Limb (tissue), 2 donors: Measurements from ENCODE around the gene VPS9D1.

ENCODE experiments used
- DNase-seq, 2 donors: peaks; one replicate each; pipeline ENCODE4 v3.0.0-alpha.2; 2016; ENCODE audit errors: extremely low spot score in 2 of 2

VPS9D1 gene

DNA sequence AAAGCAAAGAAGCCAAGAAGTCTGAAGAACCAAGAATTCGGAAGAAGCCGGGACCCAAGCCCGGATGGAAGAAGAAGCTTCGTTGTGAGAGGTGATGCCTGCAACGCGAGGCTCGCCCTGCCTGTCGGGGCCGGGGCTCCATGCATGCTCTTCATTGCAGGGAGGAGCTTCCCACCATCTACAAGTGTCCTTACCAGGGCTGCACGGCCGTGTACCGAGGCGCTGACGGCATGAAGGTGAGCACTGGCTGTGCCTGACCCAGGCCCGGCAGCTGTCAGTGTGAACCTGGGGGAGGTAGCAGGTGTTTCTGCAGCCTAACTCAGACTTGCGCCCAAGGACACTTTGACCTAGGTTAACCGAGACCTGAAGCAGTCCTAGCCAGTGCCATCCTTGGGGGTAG is 12.6 kb upstream of the VPS9D1 start:
- no peak for DNase-seq

GRCh38 chr16:89732918-89733242 is 12.2 kb upstream of the VPS9D1 start:
- DNase-seq, result no peak

GRCh38 chr16:89732142-89732917 is 11.6 kb upstream of the VPS9D1 start:
- DNase-seq, result no peak

DNA sequence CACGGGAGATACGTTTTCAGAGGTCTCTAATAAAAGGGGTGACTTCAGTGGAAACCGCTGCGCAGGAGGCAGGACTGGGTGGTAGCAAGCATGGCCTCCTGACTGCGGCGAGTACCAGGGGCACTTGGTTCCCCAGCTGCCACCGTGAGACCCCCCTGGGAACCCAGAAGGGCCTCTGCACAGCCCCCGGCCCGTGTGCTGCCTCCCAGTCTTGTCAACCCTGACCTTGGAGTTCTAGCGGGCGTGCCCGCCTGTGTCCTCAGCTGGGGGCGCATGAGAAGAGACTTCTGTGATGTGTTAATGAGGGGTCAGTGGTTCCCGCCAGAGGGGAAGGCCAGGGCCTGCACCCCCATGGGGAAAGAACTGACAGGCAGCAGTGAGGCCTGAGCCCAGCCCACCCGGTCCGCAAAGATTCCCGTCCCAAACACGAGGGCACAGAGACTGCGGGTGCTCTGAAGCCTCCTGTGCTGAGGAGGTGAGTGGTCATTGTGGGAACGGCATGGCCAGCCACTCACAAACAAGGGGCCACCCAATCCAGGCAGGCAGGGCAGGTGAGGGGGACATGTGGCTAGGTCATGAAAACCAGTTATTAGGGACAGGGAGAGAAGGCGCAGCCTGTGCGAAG is 10.0 kb upstream of the VPS9D1 start:
- DNase-seq, result no peak

DNA sequence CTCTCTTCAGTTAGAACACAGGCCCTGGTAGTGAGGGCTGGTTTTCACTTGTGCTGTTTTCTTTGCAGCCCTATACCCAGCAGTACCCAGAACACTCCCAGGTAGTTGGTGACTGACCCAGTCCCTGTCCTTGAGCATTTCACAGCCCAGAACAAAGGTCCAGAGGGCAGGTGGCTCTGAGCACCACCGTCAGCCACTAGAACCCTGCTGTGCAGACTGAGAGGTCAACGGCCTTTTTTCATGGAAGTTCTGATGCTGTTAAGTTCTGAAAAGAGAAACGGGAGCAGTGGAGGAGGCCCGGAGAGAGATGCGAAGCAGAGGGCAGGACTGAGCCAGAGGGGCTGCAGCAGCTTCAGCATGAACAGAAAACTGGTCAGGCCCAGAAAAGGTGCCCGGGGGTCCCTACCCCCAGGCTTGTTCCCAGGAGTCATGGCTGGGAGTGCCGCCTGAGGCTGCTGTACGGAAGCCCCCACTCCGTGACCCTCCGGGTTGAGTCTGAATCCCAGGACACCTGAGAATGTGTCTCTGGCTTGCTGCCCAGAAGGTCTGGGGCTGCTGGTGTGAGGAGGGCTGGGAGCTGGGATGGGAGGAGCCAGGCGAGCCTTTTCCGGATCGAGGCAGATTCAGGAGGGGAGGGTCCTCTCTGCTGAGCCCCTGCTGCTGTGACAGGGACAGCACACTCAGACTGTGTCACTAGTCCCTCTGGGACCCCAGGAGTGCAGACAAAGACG is 9.3 kb upstream of the VPS9D1 start:
- DNase-seq, result peak in 1 of 2 donors; percentile 68

GRCh38 chr16:89729293-89729692 is 8.6 kb upstream of the VPS9D1 start:
- no peak for DNase-seq

DNA sequence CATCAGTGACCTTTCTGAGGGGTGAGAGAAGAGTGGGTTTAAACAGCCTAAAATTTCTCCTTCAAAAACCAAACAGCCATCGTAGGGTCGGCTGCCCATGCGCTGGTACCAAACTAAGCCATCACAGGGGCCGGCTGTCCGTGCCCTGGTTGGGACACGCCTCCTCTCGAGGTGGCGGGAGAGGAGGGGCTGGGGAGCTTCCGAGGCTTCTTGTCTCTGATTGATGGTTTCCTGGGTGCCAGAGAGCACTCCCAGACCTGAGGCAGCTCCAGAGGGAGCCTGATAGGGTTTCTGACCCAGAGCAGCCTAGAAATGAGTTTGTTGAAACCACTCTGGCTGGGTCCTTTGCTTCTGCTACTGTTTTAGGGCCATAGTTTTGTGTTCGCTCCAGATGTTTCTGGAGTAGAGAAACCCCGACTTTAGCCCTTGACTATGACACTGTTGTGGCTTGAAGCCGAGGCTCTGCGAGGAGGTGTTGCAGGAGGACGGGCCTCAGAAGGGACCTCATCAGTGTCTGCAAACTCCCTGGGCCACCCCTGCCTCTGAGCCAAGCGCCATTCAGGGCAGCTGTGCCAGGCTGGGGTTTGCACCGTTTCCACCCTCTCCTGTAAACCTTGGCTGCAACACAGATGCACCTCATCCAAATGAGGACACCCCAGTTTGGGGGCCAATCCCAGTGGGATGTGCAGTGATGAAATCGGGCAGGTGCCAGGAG is 6.9 kb upstream of the VPS9D1 start:
- DNase-seq, result no peak

GRCh38 chr16:89723279-89724250 is 2.9 kb upstream of the VPS9D1 start:
- peak in 1 of 2 donors; percentile 71 for DNase-seq

DNA sequence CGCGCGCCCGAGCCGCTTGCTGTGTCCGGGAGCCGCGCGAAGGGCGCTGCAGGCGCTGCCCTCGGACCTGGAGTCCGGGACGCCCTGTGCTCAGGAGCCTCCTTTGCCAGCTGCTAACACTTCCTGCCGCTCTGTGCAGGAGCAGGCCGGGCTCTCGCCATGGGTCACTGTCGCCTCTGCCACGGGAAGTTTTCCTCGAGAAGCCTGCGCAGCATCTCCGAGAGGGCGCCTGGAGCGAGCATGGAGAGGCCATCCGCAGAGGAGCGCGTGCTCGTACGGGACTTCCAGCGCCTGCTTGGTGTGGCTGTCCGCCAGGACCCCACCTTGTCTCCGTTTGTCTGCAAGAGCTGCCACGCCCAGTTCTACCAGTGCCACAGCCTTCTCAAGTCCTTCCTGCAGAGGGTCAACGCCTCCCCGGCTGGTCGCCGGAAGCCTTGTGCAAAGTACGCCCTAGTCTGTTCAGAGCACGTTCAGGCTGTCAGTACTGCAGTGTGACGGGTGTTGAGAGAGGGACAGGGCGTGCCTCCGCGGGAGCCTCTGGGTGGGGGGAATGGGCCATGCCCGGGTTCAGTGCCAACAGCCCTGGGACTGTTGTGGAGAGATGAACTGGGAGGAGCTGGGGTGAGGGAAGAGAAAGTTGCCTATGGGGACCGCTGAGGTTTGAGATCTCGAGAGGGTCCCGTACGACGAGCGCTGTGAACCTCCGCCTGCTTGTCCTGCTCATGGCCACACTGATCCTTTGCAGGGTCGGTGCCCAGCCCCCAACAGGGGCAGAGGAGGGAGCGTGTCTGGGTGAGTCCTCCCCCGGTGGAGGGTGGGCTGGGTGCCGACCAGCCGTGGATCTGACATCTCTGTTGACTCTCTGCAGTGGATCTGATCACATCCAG is 1.9 kb upstream of the VPS9D1 start:
- DNase-seq, result no peak

DNA sequence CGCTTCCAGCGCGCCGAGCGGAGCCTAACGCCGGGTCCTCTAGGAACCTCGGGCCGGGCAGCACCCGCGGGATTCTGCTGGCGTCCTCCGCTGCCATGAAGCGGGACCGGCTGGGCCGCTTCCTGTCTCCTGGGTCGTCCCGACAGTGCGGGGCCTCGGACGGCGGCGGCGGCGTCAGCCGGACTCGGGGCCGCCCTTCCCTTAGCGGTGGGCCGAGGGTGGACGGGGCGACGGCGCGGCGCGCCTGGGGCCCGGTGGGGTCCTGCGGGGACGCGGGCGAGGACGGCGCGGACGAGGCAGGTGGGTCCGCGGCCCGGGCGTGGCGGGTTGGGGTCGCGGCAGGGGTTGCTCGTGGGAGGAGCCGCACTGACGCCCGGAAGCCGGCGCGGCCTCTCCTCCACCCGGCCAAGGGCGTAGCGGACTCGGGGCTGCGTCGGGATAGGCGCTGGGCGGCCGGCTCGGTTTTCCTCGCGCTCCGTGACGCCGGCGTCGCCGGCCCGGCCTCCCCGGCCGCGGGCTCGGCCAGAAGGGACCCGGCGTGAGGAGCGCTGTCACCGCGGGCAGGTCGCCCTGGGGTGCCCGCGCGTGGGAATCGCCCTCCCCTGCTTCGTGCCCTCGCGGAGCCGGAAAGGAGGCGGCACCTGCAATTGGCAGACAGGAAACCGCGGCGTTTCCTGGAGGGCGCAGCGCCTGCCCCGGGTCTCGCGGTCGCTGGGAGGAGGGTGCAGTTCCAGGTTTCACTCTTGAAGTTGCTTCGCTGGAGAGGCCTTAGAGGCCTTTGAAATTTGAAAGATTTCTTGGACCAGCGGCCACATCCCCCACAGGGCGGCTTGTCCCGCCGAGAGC is 1.1 kb upstream of the VPS9D1 start:
- DNase-seq, result no peak

- DNase-seq, result no peak
Measured at GRCh38 chr16:89720551-89720812, 216 bp downstream of the VPS9D1 start.

DNA sequence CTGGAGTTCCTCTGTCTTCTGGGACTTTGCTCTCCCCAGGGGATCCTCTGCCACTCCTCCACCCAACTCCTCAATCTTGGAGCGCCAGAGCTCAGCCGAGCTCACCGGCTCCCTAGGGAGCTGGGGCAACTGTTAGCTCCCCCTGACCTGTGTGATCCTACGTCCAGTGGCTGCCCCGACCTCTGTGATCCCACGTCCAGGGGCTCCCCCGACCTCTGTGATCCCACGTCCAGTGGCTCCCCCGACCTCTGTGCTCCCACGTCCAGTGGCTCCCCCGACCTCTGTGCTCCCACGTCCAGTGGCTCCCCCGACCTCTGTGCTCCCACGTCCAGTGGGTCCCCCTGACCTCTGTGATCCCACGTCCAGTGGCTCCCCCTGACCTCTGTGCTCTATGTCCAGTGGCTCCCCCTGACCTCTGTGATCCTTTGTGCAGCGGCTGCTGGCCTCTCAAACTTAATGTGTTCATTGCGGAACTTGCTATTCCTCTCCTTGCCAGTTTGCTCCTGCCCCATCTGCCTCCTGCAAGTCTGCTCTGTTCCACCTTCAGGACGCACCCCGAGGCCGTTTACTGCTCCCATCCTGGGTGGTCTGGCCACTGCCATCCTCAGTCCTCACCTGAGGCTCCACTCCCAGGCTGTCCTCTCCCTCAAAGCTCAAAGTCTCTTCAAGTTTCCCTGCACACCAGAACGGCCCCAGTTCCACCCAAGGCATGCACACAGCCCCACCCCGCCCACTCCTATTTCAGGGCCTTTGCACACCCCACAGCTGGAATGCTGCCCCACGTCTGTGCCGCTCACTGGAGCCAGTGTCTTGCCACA is 2.8 kb downstream of the VPS9D1 start:
- no peak for DNase-seq

DNA sequence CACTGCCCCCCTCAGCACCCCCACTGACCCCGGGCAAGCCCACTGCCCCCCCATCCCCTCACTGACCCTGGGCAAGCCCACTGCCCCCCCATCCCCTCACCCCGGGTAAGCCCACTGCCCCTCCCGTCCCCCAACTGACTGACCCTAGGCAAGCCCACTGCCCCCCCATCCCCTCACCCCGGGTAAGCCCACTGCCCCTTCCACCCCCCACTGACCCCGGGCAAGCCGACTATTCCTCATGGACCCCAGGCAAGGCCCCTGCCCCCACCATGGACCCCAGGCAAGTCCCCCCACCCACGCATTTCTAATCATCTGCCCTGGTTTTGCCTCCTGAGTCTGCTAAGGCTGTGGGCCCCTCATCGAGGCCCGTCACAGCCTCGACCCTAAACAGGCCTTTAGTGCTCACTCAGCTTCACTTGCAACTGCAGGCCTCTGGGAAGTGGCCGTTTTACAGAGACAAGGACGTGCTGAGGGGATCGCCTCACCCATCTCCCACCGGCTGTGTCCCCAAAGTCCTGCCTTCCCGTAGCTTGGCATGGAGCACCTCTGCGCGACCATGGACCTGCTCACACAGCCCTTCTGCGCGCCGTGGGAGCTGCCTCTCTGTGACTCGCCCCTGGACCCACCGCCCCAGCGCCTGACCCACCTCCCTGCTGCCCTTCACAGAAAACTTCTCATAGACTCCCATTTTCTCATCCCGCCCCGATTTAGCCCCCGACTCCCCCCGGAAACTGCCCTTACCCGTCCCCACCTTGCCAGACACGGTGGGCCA is 3.6 kb downstream of the VPS9D1 start:
- DNase-seq, result no peak

- DNase-seq, result no peak
Measured at GRCh38 chr16:89716493-89716892, 4.2 kb downstream of the VPS9D1 start.

DNA sequence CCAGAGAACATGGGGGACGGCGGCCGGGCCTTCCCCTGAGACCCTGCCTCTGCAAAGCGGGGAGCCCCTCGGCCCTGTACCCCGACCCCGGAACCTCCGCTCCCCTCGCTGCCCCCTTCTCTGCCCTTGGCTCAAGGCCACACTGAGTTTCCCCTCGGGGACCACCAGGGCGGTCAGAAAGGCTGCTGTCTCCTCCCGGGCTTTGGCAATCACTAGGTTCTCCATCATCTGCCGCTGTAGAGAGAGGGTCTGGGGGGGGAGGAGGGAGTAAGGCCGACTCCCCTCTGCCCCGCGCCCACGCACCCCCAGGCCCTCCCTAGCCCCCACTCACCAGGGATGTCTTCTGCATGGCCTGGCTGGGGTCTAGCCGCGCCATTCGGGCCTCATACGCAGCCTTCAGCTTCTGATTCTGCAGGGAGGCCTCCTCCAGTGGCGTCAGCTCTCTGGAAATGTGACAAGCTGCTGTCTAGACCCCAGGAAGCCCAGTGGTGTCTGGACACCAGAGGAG is 8.4 kb downstream of the VPS9D1 start:
- no peak for DNase-seq

DNA sequence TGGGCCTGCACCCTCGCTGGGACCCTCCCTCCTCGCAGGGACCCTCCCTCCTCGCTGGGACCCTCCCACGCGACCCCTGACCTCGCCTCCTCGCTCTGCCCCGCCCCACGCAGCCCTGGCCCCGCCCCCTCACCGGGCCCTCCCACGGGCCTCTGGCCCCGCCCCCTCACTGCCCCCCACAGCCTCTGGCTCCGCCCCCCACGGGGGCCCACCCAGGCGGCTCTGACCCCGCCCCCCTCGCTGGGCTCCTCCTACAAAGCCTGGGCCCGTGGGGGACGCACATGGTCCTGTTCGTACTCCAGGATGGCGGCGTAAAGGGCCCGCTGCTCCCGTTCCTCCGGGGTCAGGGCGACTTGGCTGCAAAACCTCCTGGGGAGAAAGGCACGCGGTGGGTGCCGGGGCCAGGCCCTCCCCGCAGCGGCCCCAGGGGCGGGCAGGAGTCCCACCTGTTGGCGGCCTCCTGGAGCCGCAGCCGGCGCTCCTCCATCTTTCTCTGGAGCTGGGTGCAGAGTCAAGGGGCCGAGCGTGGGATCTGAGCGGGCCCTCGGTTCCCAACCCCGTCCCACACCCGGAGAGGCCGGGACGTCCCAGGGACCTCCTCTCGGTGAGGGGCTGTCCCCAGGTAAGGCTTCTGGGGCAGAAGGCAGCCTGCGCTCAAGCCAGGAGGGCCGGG is 9.0 kb downstream of the VPS9D1 start:
- peak in 1 of 2 donors; percentile 84 for DNase-seq
